Activated CD4-positive, CD25-positive, alpha-beta regulatory T cell treated with anti-CD3 and anti-CD28 coated beads, Interleukin-2, amount 50 U/mL, for 72 hours (primary cell): ENCODE measurements around the gene ZBTB8A.
"Not testable (repeated sequence)": the region's sequence is repeated elsewhere in the genome, so short reads cannot be mapped to it uniquely, and the experiment has no call there.

ENCODE experiments used
- DNase-seq: peaks from one replicate; pipeline ENCODE4 v3.0.0; 2021

The ZBTB8A gene

GRCh38 chr1:32539584-32540571 lies 651 bp downstream of the ZBTB8A start:
- DNase-seq, result peak; percentile 30

- no peak for DNase-seq
These were observed 1.4 kb downstream of the ZBTB8A start for GRCh38 chr1:32540605-32541004.

- DNase-seq, result no peak
These were observed 1.9 kb downstream of the ZBTB8A start for GRCh38 chr1:32541064-32541566.

DNA sequence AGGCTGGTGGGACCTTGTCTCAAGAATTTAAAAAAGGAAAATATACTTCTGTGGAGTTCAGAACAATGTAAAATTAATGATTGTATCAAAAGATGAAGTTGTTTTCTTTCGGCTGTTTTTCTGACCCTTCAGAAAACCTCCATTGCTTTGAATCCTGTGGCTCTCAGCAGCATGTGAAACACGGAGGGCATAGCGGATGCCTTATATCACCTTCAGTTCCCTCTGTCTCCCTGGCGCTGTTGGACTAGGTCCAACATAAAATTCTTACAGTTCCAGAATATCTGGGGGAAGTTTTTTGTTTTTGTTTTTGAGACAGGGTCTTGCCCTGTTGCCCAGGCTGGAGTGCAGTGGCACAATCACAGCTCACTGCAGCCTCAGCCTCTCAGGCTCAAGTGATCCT lies 7.4 kb downstream of the ZBTB8A start:
- DNase-seq, result no peak

DNA sequence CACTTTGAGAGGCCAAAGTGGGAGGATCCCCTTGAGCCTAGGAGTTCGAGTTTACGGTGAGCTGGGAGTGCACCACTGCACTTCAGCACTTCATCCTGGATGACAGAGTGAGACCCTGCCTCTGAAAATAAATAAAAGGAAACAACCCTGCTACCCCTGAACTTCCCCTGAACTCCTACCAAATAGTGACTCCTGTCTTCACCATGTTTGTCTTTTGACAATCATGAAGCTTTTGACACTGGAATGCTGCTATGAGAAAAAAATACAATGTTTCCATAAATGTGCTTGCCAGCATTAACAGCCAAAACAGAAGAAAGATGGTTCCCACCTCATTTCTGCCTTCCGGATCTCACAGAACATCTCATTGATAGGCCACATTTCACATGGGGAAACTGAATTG lies 10.4 kb downstream of the ZBTB8A start:
- no peak for DNase-seq

DNA sequence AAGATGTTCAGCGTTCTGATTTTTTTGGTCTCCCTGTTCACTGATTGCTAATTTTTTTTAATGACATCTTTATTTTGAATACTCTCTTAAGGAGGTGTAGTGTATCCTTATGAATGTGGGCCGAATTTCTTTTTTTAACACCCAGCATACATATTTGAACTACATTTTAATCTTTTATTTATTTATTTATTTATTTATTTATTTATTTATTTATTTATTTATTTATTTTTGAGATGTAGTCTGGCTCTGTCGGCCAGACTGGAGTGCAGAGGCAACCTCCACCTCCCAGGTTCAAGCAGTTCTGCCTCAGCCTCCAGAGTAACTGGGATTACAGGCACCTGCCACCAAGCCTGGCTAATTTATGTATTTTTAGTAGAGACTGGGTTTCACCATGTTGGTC lies 15.1 kb downstream of the ZBTB8A start:
- DNase-seq, result no peak

DNA sequence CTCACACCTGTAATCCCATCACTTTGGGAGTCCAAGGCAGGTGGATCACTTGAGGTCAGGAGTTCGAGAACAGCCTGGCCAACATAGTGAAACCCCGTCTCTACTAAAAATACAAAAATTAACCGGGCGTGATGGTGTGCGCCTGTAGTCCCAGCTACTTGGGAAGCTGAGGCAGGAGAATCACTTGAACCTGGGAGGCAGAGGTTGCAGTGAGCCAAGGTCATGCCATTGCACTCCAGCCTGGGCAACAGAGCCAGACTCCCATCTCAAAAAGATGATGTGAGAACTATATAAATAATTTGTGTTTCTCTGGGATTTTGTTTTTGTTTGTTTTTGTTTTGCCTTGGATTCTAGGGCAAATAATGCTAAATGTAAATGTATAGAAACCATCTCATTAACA lies 17.8 kb downstream of the ZBTB8A start:
- not testable (repeated sequence) for DNase-seq

- DNase-seq, result no peak
These were observed 18.6 kb downstream of the ZBTB8A start for GRCh38 chr1:32557812-32558211.

- no peak for DNase-seq
These were observed 29.7 kb downstream of the ZBTB8A start for GRCh38 chr1:32568929-32569328.

GRCh38 chr1:32580348-32581017 lies 41.3 kb downstream of the ZBTB8A start:
- no peak for DNase-seq

- DNase-seq, result no peak
These were observed 53.7 kb downstream of the ZBTB8A start for GRCh38 chr1:32592943-32593342.

GRCh38 chr1:32600034-32600433 lies 60.8 kb downstream of the ZBTB8A start:
- DNase-seq, result no peak

GRCh38 chr1:32605711-32606424 lies 66.6 kb downstream of the ZBTB8A start:
- DNase-seq, result no peak

GRCh38 chr1:32606565-32607371 lies 67.5 kb downstream of the ZBTB8A start:
- no peak for DNase-seq

DNA sequence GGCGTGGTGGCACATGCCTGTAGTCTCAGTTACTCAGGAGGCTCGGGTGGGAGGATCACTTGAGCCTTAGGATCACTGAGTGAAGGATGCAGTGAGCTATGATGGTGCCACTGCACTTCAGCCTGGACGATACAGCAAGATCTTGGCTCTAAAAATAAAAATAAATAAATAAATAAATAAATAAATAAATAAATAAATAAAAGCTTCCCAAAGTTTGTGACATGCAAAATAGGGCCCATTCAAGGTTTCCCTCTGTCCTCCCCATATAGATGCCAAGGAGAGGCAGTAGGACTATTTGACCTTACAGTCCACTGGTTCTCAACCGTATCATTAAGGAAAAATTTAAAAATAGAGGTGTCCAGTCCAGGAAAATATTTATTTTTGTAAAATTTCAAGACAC lies 70.0 kb downstream of the ZBTB8A start:
- no peak for DNase-seq

DNA sequence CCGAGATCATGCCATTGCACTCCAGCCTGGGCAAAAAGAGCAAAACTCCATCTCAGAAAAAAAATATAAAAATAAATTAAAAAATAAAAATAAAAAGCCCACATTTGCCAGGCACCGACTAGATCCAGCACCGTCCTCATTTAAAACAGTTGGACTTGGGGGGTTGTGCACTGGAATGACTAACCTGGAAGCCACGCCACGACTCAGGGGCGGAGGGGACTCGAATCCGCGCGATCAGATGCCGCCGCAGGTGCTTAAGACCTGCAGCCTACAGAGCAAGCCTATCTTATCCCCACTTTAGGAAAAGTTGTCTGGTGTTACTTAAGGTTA lies 72.6 kb downstream of the ZBTB8A start:
- no peak for DNase-seq

DNA sequence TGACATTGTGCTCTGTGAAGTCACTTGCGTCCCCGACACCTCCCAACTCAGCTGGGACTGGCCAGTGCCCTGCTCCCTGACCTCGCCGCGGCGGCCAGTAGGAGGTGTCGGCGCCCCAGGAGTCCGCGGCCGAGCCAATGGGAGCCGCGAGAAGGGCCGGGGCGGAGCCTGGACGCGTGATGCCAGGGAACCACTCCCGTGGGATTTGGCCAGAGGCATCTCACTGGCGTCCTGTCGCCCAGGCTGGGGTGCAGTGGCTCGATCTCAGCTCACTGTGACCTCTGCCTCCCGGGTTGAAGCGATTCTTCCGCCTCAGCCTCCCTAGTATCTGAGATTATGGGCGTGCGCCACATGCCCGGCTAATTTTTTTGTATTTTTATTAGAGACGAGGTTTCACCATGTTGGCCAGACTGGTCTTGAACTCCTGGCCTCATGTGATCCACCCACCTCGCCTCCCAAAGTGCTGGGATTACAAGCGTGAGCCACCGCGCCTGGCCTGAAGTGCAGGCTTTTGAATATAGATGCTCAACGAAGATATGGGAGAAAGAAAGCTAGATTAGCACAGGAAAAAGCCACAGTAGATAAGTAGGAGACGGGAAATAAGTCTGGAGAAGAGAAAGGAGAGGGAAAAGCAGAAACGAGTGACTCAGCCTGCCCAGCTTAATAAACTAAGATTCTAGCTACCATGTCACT lies 73.1 kb downstream of the ZBTB8A start:
- DNase-seq, result peak; percentile 75

GRCh38 chr1:32613472-32613871 lies 74.2 kb downstream of the ZBTB8A start:
- DNase-seq, result no peak

- DNase-seq, result no peak
These were observed 79.5 kb downstream of the ZBTB8A start for GRCh38 chr1:32618673-32619221.

- no peak for DNase-seq
These were observed 80.7 kb downstream of the ZBTB8A start for GRCh38 chr1:32619701-32620485.

- DNase-seq, result no peak
These were observed 83.0 kb downstream of the ZBTB8A start for GRCh38 chr1:32622205-32622604.
